IMR-90 (cell line): ENCODE data around the gene UTF1. TPM values are rescaled to one million over a fixed set of nuclear protein-coding genes. Genes with fewer than 3 reads are reported as not detected.

Experiments used
- ATAC-seq: fragments of 200-7000 bp; cut with Tn5 transposase; 2 replicates; pipeline ENCODE4 v1.9.1; 2020; ENCODE audit warnings: low read depth, mild to moderate bottlenecking, moderate library complexity
- BruUV-seq: library from RNA; stranded (reverse); fragments of 400-500 nt; replicated peaks from 2 replicates; lab custom pipeline; 2021; lab: Mats Ljungman, UMichigan
- CTCF ChIA-PET: fragments of 300-600 bp; formaldehyde crosslinking; extraction: SDS; loops from one replicate; lab custom pipeline; 2021; ENCODE audit warnings: antibody characterized with exemption; lab: Yijun Ruan, JAX
- POLR2A ChIA-PET: fragments of 300-600 bp; sonication (Branson Sonifier 250); formaldehyde crosslinking; loops from one replicate; lab custom pipeline; 2022; ENCODE audit warnings: antibody characterized with exemption; ENCODE audit not compliant: unreplicated experiment; lab: Charles Lee
- DNase-seq: peaks from one replicate; pipeline ENCODE4 v3.0.0; 2013
- H2AFZ ChIP-seq: replicated peaks from 2 replicates; pipeline ENCODE3; 2013; ENCODE audit warnings: low read length, mild to moderate bottlenecking; ENCODE audit not compliant: poor library complexity
- H2AK5ac ChIP-seq: 2 replicates; pipeline ENCODE4 v1.6.1; 2013; ENCODE audit warnings: low read depth, low read length, inconsistent platforms
- H2AK9ac ChIP-seq: replicated peaks from 2 replicates; pipeline ENCODE3; 2013; ENCODE audit warnings: mild to moderate bottlenecking, low read depth, low read length, moderate library complexity; ENCODE audit not compliant: poor library complexity
- H2BK120ac ChIP-seq: 2 replicates; pipeline ENCODE4 v1.6.1; 2013; ENCODE audit warnings: low read depth, low read length, inconsistent platforms
- H2BK15ac ChIP-seq: 3 replicates; pipeline ENCODE4 v1.6.1; 2013; ENCODE audit warnings: low read depth, low read length, inconsistent platforms
- H2BK20ac ChIP-seq: 2 replicates; pipeline ENCODE4 v1.6.1; 2013; ENCODE audit warnings: low read depth, mild to moderate bottlenecking, inconsistent platforms, low read length, moderate library complexity
- H2BK5ac ChIP-seq: 2 replicates; pipeline ENCODE4 v1.6.1; 2013; ENCODE audit warnings: mild to moderate bottlenecking, low read depth, low read length, inconsistent platforms; ENCODE audit not compliant: poor library complexity, severe bottlenecking
- H3K14ac ChIP-seq: replicated peaks from 2 replicates; pipeline ENCODE4 v1.6.1; 2013; ENCODE audit warnings: low read depth, low read length, inconsistent platforms
- H3K18ac ChIP-seq: 2 replicates; pipeline ENCODE4 v1.6.1; 2013; ENCODE audit warnings: low read depth, low read length, control low read depth
- H3K23ac ChIP-seq: 2 replicates; pipeline ENCODE4 v1.6.1; 2013; ENCODE audit warnings: low read depth, low read length, inconsistent platforms
- H3K27ac ChIP-seq: 2 replicates; pipeline ENCODE4 v1.5.1; 2013; ENCODE audit warnings: mild to moderate bottlenecking, control low read depth, low read length; ENCODE audit not compliant: insufficient read depth
- H3K27me3 ChIP-seq: 2 replicates; pipeline ENCODE4 v1.6.1; 2013; ENCODE audit warnings: low read length; ENCODE audit not compliant: control insufficient read depth, insufficient read depth
- H3K36me3 ChIP-seq: 2 replicates; pipeline ENCODE4 v1.6.1; 2013; ENCODE audit warnings: low read length, mixed read lengths; ENCODE audit not compliant: control insufficient read depth, insufficient read depth
- H3K4ac ChIP-seq: 2 replicates; pipeline ENCODE4 v1.6.1; 2013; ENCODE audit warnings: low read depth, low read length, inconsistent platforms
- H3K4me1 ChIP-seq: 2 replicates; pipeline ENCODE4 v1.6.1; 2013; ENCODE audit warnings: low read length, mixed read lengths; ENCODE audit not compliant: control insufficient read depth, insufficient read depth
- H3K4me2 ChIP-seq: 2 replicates; pipeline ENCODE4 v1.6.1; 2013; ENCODE audit warnings: low read depth, mild to moderate bottlenecking, control low read depth, low read length, moderate library complexity
- H3K4me3 ChIP-seq: 2 replicates; pipeline ENCODE4 v1.5.1; 2013; ENCODE audit warnings: low read depth, mild to moderate bottlenecking, control low read depth, low read length, moderate library complexity; ENCODE audit not compliant: insufficient read depth
- H3K56ac ChIP-seq: 2 replicates; pipeline ENCODE4 v1.6.1; 2013; ENCODE audit warnings: low read length, inconsistent platforms; ENCODE audit not compliant: insufficient read depth; ENCODE audit errors: extremely low read depth
- H3K79me1 ChIP-seq, 2 experiments: 2 replicates each; pipeline ENCODE4 v1.6.1; 2013; ENCODE audit warnings: low read length in 2 of 2, inconsistent platforms in 1 of 2, low read depth in 1 of 2
- H3K9ac ChIP-seq: 2 replicates; pipeline ENCODE4 v1.6.1; 2013; ENCODE audit warnings: low read depth, low read length, control low read depth
- H3K9me1 ChIP-seq: 2 replicates; pipeline ENCODE4 v1.6.1; 2013; ENCODE audit warnings: low read length, inconsistent platforms; ENCODE audit not compliant: insufficient read depth
- H3K9me3 ChIP-seq: 2 replicates; pipeline ENCODE4 v1.6.1; 2013; ENCODE audit warnings: low read length; ENCODE audit not compliant: control insufficient read depth, insufficient read depth
- H4K20me1 ChIP-seq: 2 replicates; pipeline ENCODE4 v1.6.1; 2013; ENCODE audit warnings: low read length, inconsistent platforms; ENCODE audit not compliant: insufficient read depth
- H4K5ac ChIP-seq: 2 replicates; pipeline ENCODE4 v1.6.1; 2013; ENCODE audit warnings: mild to moderate bottlenecking, low read depth, low read length, control low read depth
- H4K8ac ChIP-seq, 2 experiments: 2 replicates each; pipeline ENCODE4 v1.6.1; 2013; ENCODE audit warnings: low read depth in 2 of 2, low read length in 2 of 2, control low read depth in 1 of 2, inconsistent platforms in 1 of 2
- H4K91ac ChIP-seq: 2 replicates; pipeline ENCODE4 v1.6.1; 2013; ENCODE audit warnings: low read depth, low read length, inconsistent platforms; ENCODE audit not compliant: insufficient read depth
- CEBPB ChIP-seq: IDR thresholded peaks from 2 replicates; pipeline ENCODE4 v1.6.1; 2012; ENCODE audit warnings: low read depth, low read length, improper control_type of control experiment
- CHD1 ChIP-seq: IDR thresholded peaks from 2 replicates; pipeline ENCODE4 v1.6.1; 2012; ENCODE audit warnings: low read depth, low read length, improper control_type of control experiment
- CTCF ChIP-seq: conservative IDR thresholded peaks from 2 replicates; pipeline ENCODE4 v1.5.1; 2012; ENCODE audit warnings: mild to moderate bottlenecking, low read depth, low read length, improper control_type of control experiment
- ELK1 ChIP-seq: fragments of 150-350 bp; IDR thresholded peaks from 2 replicates; pipeline ENCODE4 v1.6.1; 2016; ENCODE audit warnings: low read depth, mild to moderate bottlenecking, low read length, moderate library complexity, borderline replicate concordance
- MAFK ChIP-seq: IDR thresholded peaks from 2 replicates; pipeline ENCODE4 v1.6.1; 2012; ENCODE audit warnings: low read depth, low read length, improper control_type of control experiment
- MAZ ChIP-seq: IDR thresholded peaks from 2 replicates; pipeline ENCODE4 v1.6.1; 2012; ENCODE audit warnings: low read depth, mild to moderate bottlenecking, low read length, improper control_type of control experiment, moderate library complexity, borderline replicate concordance
- MXI1 ChIP-seq: IDR thresholded peaks from 2 replicates; pipeline ENCODE4 v1.6.1; 2012; ENCODE audit warnings: low read depth, mild to moderate bottlenecking, low read length, moderate library complexity, borderline replicate concordance
- NFE2L2 ChIP-seq: fragments of 150-350 bp; IDR thresholded peaks from 2 replicates; pipeline ENCODE4 v1.6.1; 2016; ENCODE audit warnings: low read depth, mild to moderate bottlenecking, low read length
- POLR2A ChIP-seq: IDR thresholded peaks from 2 replicates; pipeline ENCODE4 v1.6.1; 2012; ENCODE audit warnings: mild to moderate bottlenecking, low read depth, low read length
- RAD21 ChIP-seq: IDR thresholded peaks from 2 replicates; pipeline ENCODE4 v1.6.1; 2012; ENCODE audit warnings: low read length, improper control_type of control experiment
- RCOR1 ChIP-seq: IDR thresholded peaks from 2 replicates; pipeline ENCODE4 v1.6.1; 2012; ENCODE audit warnings: mild to moderate bottlenecking, low read length, improper control_type of control experiment; ENCODE audit not compliant: insufficient replicate concordance
- RFX5 ChIP-seq: IDR thresholded peaks from 2 replicates; pipeline ENCODE4 v1.8.0; 2012; ENCODE audit warnings: low read depth, mild to moderate bottlenecking, low read length, moderate library complexity
- SMC3 ChIP-seq: fragments of 150-350 bp; IDR thresholded peaks from 2 replicates; pipeline ENCODE4 v1.6.1; 2016; ENCODE audit warnings: low read depth, mild to moderate bottlenecking, antibody characterized with exemption, low read length, moderate library complexity
- WGBS, 2 experiments: methylation state at CpG; one replicate each; pipeline versions ENCODE4 v1.1.5 to v1.1.7; 2013; ENCODE audit warnings: missing lambda C conversion rate in 2 of 2; ENCODE audit not compliant: insufficient read length in 1 of 2; ENCODE audit errors: extremely low coverage in 2 of 2; 5-methylcytosine and 5-hydroxymethylcytosine counted together
- dilution Hi-C: fragments of 300-500 bp; cut with HindIII; formaldehyde crosslinking; loops from one replicate; pipeline ENCODE4 v1.14.3; 2018; ENCODE audit warnings: low sequenced_read_pairs; ENCODE audit not compliant: unreplicated experiment
- in situ Hi-C: fragments of 300-500 bp; cut with MboI; formaldehyde crosslinking; loops from 3 replicates; pipeline ENCODE4 v1.14.3; 2019; ENCODE audit warnings: low sequenced_read_pairs, inconsistent platforms, mixed read lengths
- intact Hi-C: fragments of 100-400 bp; cut with micrococcal nuclease; formaldehyde crosslinking; loops from 2 replicates; pipeline ENCODE4 v1.10.0; 2022
- polyA plus RNA-seq, 3 experiments: library from polyadenylated mRNA; depleted of rRNA; stranded (reverse); fragments of >200 nt; gene quantifications; 2 replicates each; pipeline ENCODE4 v1.2.3, GENCODE V29; 2012; ENCODE audit warnings: low replicate concordance in 1 of 3
- total RNA-seq: library from RNA; depleted of rRNA; stranded (reverse); fragments of >200 nt; gene quantifications from 2 replicates; pipeline ENCODE4 v1.2.3, GENCODE V29; 2012
- TF ChIP-seq, protein P1 (sequence below): fragments of 150-350 bp; IDR thresholded peaks from 2 replicates; pipeline ENCODE4 v1.6.1; 2017; ENCODE audit warnings: mild to moderate bottlenecking, antibody characterized with exemption, low read length, low read depth

Gene UTF1
- total and polyA plus RNA-seq, 2 of the 4 experiments (the other 2 are of a cell fraction): not detected

GRCh38 chr10:133276100-133276434 is 46.0 kb downstream of the UTF1 start:
- in situ Hi-C loops: no loop called here
- dilution Hi-C loops: no loop called here
- POLR2A ChIA-PET: no interaction called here

More at GRCh38 chr10:133276100-133276434, 46.0 kb downstream of the UTF1 start:
- Histone ChIP-seq H3K27ac (no peak overlapping the region), H4K20me1 (peaks cover 7% of the 10 kb centered on the region; the same call in 1 of the 2 replicates), H3K4ac (no peak overlapping the region), H3K4me1 (peaks cover 10% of the 10 kb centered on the region), H3K18ac (no peak overlapping the region), H2BK20ac (no peak overlapping the region), H3K4me2 (no peak overlapping the region), H3K9me1 (0 out of 2 replicates have a peak, but pooled peaks cover 4% of the 10 kb centered on the region), H2BK15ac (no peak overlapping the region), H2AK9ac (no peak overlapping the region), H3K14ac (no peak overlapping the region), H3K4me3 (no peak overlapping the region), H2BK120ac (no peak overlapping the region), H2AK5ac (no peak overlapping the region), H3K79me1 (peaks cover 0 to 3% of the 10 kb centered on the region in 2 experiments; a peak in 1 of 4 replicates), H3K36me3 (peaks cover 14% of the 10 kb centered on the region), H3K27me3 (peaks cover 9% of the 10 kb centered on the region), H2AFZ (no peak overlapping the region), H3K56ac (no peak overlapping the region), H2BK5ac (no peak overlapping the region), H4K8ac (no peak overlapping the region), H3K9ac (no peak overlapping the region), H3K9me3 (no peaks in the 10 kb centered on the region), H4K5ac (no peak overlapping the region), H4K91ac (no peak overlapping the region), H3K23ac (no peak overlapping the region)
- CTCF ChIA-PET: no interaction called here
- WGBS, 2 experiments: no CpG with 5 or more reads among the region's 6 CpGs
- no peak for TF ChIP-seq MAZ
- no peak for TF ChIP-seq MAFK
- TF ChIP-seq ELK1: no peak
- TF ChIP-seq, protein P1, sequence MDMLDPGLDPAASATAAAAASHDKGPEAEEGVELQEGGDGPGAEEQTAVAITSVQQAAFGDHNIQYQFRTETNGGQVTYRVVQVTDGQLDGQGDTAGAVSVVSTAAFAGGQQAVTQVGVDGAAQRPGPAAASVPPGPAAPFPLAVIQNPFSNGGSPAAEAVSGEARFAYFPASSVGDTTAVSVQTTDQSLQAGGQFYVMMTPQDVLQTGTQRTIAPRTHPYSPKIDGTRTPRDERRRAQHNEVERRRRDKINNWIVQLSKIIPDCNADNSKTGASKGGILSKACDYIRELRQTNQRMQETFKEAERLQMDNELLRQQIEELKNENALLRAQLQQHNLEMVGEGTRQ: no peak
- no peak for TF ChIP-seq RCOR1
- TF ChIP-seq CEBPB: no peak
- TF ChIP-seq POLR2A: no peak
- no peak for TF ChIP-seq CHD1
- TF ChIP-seq SMC3: no peak
- no peak for TF ChIP-seq RFX5
- TF ChIP-seq MXI1: no peak
- TF ChIP-seq RAD21: no peak
- no peak for TF ChIP-seq CTCF
- no peak for TF ChIP-seq NFE2L2
- intact Hi-C loops: loop anchor here (1.0 kb wide), 1 partner anchor 14 kb away; no protein-coding TSS in a partner anchor
- ATAC-seq (no peak), DNase-seq (no peak)
- BruUV-seq: no TSS peak
